Hepatocyte (in vitro differentiated cells): ENCODE measurements around the gene SLC10A3. TPM values are rescaled to one million over a fixed set of nuclear protein-coding genes. Genes with fewer than 3 reads are reported as not detected.

Experiments
- DNase-seq: peaks from one replicate; pipeline ENCODE4 v3.0.0-alpha.2; 2016; ENCODE audit warnings: low spot score
- H2AFZ ChIP-seq: fragments of 200-600 bp; sonication (generic); 2 replicates; pipeline ENCODE4 v1.6.0; 2016; ENCODE audit warnings: antibody characterized with exemption, mild to moderate bottlenecking
- H3K27ac ChIP-seq: fragments of 200-600 bp; sonication (generic); 2 replicates; pipeline ENCODE4 v1.5.1; 2016; ENCODE audit warnings: mild to moderate bottlenecking
- H3K27me3 ChIP-seq: fragments of 200-600 bp; sonication (generic); 2 replicates; pipeline ENCODE4 v1.6.1; 2016
- H3K36me3 ChIP-seq: fragments of 200-600 bp; sonication (generic); replicated peaks from 2 replicates; pipeline ENCODE4 v1.5.1; 2016; ENCODE audit warnings: low read depth; ENCODE audit not compliant: insufficient read depth
- H3K4me1 ChIP-seq: fragments of 200-600 bp; sonication (generic); 2 replicates; pipeline ENCODE4 v1.5.1; 2016; ENCODE audit warnings: mild to moderate bottlenecking, moderate library complexity; ENCODE audit not compliant: insufficient read depth
- H3K4me2 ChIP-seq: fragments of 200-600 bp; sonication (generic); 2 replicates; pipeline ENCODE4 v1.6.0; 2016
- H3K4me3 ChIP-seq: fragments of 200-600 bp; sonication (generic); 2 replicates; pipeline ENCODE4 v1.5.1; 2016; ENCODE audit warnings: mild to moderate bottlenecking
- H3K79me2 ChIP-seq: fragments of 200-600 bp; sonication (generic); 2 replicates; pipeline ENCODE4 v1.6.0; 2017; ENCODE audit warnings: mild to moderate bottlenecking
- H3K9me2 ChIP-seq: fragments of 200-600 bp; sonication (generic); replicated peaks from 2 replicates; pipeline ENCODE4 v1.6.0; 2017; ENCODE audit warnings: mild to moderate bottlenecking; ENCODE audit not compliant: insufficient read depth
- H3K9me3 ChIP-seq: fragments of 200-600 bp; sonication (generic); 2 replicates; pipeline ENCODE4 v1.5.1; 2016; ENCODE audit warnings: low read depth, mild to moderate bottlenecking
- H4K20me1 ChIP-seq: fragments of 200-600 bp; sonication (generic); 2 replicates; pipeline ENCODE4 v1.6.0; 2016; ENCODE audit warnings: mild to moderate bottlenecking; ENCODE audit not compliant: insufficient read depth, poor library complexity, severe bottlenecking
- CTCF ChIP-seq: fragments of 200-600 bp; sonication (generic); IDR thresholded peaks from 2 replicates; pipeline ENCODE4 v1.5.1; 2016; ENCODE audit warnings: antibody characterized with exemption, mild to moderate bottlenecking; ENCODE audit not compliant: poor library complexity
- EZH2 ChIP-seq: fragments of 200-600 bp; sonication (generic); IDR thresholded peaks from 2 replicates; pipeline ENCODE4 v1.6.1; 2016; ENCODE audit warnings: antibody characterized with exemption, mild to moderate bottlenecking, borderline replicate concordance
- EZH2phosphoT487 ChIP-seq: fragments of 200-600 bp; sonication (generic); IDR thresholded peaks from one replicate; pipeline ENCODE4 v1.6.1; 2018; ENCODE audit warnings: antibody characterized with exemption, mild to moderate bottlenecking, low read depth, moderate library complexity; ENCODE audit not compliant: unreplicated experiment, severe bottlenecking
- WGBS: methylation state at CpG from one replicate; pipeline ENCODE4 v1.1.6; 2016; ENCODE audit warnings: low lambda C conversion rate; ENCODE audit errors: missing lambda C conversion rate; 5-methylcytosine and 5-hydroxymethylcytosine counted together
- polyA plus RNA-seq: library from polyadenylated mRNA; unstranded; fragments of >200 nt; fragmentation: Nextera tagmentation; extraction: Ambion mirVana; gene quantifications from 2 replicates; pipeline ENCODE4 v1.2.1, GENCODE V29; 2016
- total RNA-seq: library from RNA; depleted of rRNA; stranded (reverse); fragments of >200 nt; gene quantifications from 2 replicates; pipeline ENCODE4 v1.2.3, GENCODE V29; 2014

SLC10A3 gene
- total and polyA plus RNA-seq, 2 experiments from 2014 or later: 28.8 to 48.3 TPM

GRCh38 chrX:154486052-154486395, 4.4 kb downstream of the SLC10A3 start:
- peak overlapping the region; percentile 80 for H3K4me2 ChIP-seq
- peaks cover 5% of the 10 kb centered on the region for H3K79me2 ChIP-seq
- H3K9me2 ChIP-seq: no peaks in the 10 kb centered on the region
- H4K20me1 ChIP-seq: no peaks in the 10 kb centered on the region
- H3K4me3 ChIP-seq: peak overlapping the region; percentile 42
- H3K27ac ChIP-seq: peak overlapping the region; percentile 81
- H2AFZ ChIP-seq: no peak overlapping the region
- DNase-seq: peak; percentile 33
- no peaks in the 10 kb centered on the region for H3K36me3 ChIP-seq
- H3K9me3 ChIP-seq: no peaks in the 10 kb centered on the region
- H3K27me3 ChIP-seq: no peaks in the 10 kb centered on the region
- TF ChIP-seq EZH2 (no peak), EZH2phosphoT487 (no peak), CTCF (no peak)
- WGBS: 53% methylated on average over 12 of the region's 35 CpGs
- H3K4me1 ChIP-seq: peaks cover 2% of the 10 kb centered on the region

GRCh38 chrX:154485150-154486051, 5.0 kb downstream of the SLC10A3 start:
- WGBS: 84% methylated on average over 34 of the region's 35 CpGs
- DNase-seq: no peak
- H3K4me1 ChIP-seq: peaks cover 2% of the 10 kb centered on the region

GRCh38 chrX:154484255-154485149, 5.9 kb downstream of the SLC10A3 start:
- H4K20me1 ChIP-seq: no peaks in the 10 kb centered on the region
- H3K9me2 ChIP-seq: no peaks in the 10 kb centered on the region
- no peaks in the 10 kb centered on the region for H3K36me3 ChIP-seq
- H3K79me2 ChIP-seq: peaks cover 5% of the 10 kb centered on the region
- no peak overlapping the region for H2AFZ ChIP-seq
- no peak overlapping the region for H3K4me3 ChIP-seq
- no peak for TF ChIP-seq CTCF
- TF ChIP-seq EZH2: no peak
- no peak for TF ChIP-seq EZH2phosphoT487
- peak; percentile 40 for DNase-seq
- H3K27ac ChIP-seq: no peak overlapping the region
- 90% methylated on average over 16 of the region's 16 CpGs for whole genome bisulfite sequencing
- H3K4me2 ChIP-seq: no peak overlapping the region
- no peaks in the 10 kb centered on the region for H3K27me3 ChIP-seq
- no peaks in the 10 kb centered on the region for H3K9me3 ChIP-seq
- H3K4me1 ChIP-seq: peaks cover 2% of the 10 kb centered on the region

More at GRCh38 chrX:154485150-154486051, 5.0 kb downstream of the SLC10A3 start:
- Histone ChIP-seq H3K27me3 (no peaks in the 10 kb centered on the region), H3K79me2 (peaks cover 5% of the 10 kb centered on the region), H3K9me3 (no peaks in the 10 kb centered on the region), H3K27ac (peak overlapping the region; percentile 81), H2AFZ (no peak overlapping the region), H3K4me3 (no peak overlapping the region), H3K9me2 (no peaks in the 10 kb centered on the region), H3K36me3 (no peaks in the 10 kb centered on the region), H4K20me1 (no peaks in the 10 kb centered on the region), H3K4me2 (peak overlapping the region; percentile 80)
- no peak for TF ChIP-seq EZH2phosphoT487
- no peak for TF ChIP-seq EZH2
- no peak for TF ChIP-seq CTCF
